ENCODE data around the gene NLGN1. TPM values are rescaled to one million over a fixed set of nuclear protein-coding genes. Genes with fewer than 3 reads are reported as not detected.

Gene NLGN1
- total RNA-seq, 1 donor from 2014 or later: 126 TPM

DNA sequence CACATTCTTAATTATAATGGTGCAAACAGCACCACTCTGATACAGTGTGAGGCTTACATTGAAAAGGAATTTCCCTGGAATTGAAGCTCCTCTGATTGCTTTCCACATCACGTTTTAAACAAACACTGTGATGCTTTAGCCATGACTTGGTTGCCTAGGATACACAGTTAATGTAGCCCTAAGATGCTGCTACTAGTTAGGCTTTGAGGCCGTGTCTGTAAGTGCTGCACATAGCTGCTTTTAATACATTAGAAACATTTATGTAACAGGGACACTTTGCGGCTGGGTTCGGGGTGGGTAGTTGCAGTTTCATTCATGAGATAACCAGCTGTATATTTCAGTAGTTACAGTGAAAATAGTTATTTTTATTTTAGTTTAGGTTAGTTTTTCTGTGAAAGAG is 334.7 kb downstream of the NLGN1 start:
- DNase-seq: no peak

DNA sequence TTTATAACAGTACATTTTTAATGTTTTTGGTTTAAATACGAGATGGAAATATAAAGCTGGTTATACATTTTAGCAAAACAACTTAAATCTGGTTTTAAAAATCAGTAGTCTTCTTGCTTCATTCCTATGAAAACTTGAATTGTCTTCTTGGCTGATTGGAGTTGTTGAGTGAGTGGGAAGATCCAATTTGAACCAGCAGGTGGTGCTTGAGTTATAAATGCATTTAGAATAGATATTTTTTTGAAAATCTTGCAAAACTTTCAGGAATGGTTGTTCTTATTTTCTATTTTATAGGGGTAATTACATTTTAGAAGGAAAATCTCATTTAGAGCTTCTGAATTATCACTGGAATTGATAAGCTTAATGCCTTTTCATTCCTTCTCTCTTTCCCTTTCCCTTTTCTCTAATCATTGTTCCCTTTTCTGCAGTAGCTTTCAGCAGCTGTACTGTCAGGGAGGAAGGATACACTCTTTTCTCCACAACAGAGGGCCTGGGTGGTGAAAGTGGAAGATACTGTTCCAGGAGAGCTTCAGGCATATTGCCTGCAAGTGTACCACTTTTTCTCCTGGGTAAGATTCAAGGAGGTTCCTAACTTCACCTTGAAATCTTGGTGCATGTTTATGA is 335.6 kb downstream of the NLGN1 start:
- DNase-seq: no peak

DNA sequence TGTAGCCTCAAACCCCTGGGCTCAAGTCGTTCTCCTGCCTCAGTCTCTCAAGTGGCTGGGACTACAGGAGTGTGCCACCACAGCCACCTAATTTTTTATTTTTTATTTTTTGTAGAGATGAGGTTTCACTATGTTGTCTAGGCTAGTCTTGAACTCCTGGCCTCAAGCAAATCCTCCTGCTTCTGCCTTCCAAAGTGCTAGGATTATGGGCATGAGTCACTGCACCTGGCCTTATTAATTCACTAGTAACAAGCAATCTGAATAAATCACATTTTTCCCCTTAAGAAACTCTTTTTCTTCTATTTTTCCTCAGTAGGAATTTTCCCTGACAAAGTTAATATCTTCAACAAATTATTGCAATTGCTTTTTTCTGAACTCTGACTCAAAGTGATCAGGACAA is 336.9 kb downstream of the NLGN1 start:
- no peak for DNase-seq

DNA sequence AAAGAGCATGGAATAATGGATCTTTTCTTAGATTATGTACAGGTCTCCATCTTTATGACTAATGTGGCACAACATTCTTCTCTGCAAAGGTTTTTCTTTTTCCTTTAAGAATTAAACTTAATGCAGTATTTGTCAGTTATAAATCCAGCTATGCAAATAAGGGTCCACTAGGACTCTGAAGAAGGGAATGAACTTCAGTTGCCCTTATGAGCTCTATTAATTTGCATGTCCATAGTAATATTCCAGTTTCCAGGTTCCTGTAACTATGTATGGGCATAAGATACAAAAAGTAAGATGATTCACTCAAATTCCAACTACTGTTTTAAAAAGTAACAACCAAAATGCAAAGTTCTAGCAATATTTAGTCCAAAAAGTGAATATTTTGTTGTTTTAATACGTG is 337.4 kb downstream of the NLGN1 start:
- DNase-seq: no peak

DNA sequence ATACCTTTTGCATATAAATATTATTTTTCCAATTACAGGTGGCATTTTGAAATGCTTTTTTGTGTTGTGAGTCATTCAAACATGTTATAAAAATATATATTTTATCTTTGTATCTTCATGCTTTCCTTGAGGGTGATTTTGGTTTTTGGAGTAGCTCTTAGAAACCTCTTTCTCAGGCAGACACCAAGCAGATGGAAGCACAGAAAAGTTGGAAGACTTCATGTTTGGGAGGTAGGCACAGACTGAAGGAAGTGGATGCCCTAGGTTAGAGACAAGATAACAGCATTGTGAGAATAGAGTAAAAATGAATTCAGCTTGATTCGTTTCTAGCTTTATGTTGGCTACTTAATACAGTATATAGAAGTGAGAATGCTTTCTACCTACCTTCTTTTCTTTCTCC is 338.3 kb downstream of the NLGN1 start:
- no peak for DNase-seq

DNA sequence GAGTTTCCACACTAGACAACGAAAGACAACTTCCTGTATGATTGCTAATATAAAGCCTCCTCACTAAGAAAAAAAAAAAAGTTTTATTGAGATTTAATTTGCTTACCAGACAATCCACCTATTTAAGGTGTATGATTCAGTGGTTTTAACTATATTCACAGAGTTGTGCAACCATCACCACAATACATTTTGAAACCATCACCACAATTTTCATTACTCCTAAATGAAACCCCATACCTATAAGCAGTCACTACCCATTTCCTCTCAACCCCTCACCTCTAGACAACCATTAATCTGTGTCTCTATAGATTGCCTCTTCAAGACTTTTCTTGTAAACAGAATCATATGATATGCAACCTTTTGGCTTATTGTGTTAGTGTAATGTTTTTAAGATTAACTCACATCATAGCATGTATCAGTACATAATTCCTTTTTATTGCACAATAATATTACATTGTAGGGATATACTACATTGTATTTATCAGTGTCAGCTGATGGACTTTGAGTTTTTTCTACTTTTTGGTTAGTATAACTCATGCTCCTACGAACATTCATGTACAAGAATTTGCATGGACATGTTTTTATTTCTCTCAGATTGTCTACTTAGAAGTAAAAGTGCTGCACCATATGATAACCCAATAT is 339.7 kb downstream of the NLGN1 start:
- DNase-seq: no peak

DNA sequence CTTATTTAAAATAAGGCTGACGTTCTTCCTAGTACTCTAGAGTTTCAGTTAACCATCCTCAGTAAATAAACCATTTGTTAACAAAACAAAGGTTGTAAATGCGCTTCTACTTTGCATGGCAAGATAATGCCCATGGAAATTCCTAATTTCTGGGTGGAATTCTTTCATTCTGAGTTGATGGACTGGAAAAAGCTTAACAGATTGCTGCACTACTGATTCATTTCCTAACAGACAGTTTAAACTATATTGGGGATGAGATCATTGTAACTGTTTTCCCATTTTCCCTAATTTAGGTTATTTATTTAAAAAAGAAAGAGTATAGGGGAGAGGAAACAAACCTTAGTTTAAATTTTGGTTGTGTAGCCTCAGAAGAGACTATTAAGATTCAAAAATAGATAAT is 342.2 kb downstream of the NLGN1 start:
- no peak for DNase-seq

DNA sequence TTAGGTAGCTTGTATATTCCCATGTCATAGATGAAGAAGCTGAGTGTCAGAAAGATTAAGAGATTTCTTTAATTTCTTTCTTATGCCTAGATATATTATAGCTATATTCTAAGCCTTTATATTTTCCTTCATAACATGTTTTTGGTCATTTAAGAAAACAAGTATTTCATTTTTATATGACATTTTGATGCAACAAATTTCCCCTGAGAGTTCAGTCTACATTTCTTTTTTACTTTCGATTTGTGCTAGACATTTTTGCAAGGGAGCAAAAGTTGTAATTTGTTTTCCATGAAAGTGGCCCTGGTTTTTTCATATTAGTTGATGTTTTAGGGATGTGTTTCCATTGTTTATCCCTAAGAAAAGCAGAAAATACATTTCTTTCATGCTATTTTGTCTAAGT is 344.9 kb downstream of the NLGN1 start:
- no peak for DNase-seq

DNA sequence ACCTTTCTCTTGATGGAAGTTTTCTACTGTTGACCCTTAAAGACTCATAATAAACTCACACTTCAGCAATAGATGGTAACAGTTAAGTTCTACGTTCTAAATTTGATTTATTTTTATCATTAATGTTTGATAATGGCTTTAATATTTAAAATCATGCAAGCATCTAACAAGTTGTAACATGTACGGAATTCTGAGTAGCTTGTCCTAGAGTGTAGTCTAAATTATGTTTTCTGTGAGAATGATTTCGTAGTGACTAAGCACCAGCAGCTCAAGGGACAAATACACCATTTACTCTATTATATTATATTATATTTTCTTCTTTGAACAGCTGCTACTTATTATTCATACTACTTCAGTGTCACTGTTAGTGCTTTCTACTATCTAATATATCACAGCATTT is 345.6 kb downstream of the NLGN1 start:
- DNase-seq: no peak

DNA sequence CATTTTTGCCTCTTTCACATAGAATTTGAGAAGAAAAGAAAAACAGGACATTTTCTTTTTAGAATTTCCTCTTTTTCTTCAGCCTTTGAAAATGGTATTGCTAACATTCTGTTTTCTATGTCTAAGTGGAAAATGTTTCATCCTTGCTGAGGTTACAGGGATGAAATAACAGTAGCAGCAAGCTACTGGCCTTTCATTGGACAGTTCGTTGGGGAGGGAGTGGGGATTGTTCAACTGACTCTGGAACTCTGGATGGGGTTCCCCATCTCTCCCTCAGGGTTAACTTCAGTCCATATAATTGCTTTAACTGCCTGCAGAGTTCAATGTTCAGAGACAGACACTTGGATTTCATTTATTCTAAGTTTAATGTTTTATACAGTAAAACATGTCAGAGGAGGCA is 346.0 kb downstream of the NLGN1 start:
- DNase-seq: no peak

DNA sequence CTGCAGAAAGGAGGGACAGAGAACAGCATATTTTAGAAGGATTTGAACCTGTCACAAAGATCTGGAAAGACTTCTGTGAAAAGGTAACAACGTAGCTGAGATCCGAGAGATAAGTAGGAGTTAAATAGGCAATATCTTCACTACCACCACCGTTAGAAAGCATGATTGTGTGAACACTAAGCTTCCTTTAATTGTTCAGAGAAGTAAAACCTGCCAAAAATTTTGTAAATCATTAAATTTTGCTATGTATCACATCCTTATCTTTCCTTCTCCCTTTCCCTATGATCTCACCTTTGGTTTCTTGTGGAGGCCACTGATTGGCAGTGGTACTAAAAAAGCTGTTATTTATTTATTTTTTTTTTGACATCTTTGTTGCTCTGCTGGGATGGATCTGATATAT is 346.9 kb downstream of the NLGN1 start:
- DNase-seq: no peak

DNA sequence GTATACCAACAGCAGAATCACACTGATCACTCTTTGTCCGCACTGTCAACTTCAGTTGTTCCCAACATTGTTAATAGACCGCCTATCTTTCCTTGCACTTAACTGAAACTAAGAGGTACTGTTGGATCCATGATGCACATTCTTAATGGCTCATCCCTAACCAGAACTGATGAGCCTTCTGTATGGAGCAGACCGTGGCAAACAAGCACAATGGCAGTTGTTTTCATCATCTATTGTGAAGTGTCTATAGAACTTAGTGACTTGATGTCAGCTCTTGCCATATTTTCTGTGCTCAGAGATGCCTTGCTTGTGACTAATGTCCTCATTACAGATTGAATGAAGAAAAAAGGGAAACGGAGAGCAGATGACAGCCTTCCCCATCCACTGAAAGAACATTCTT is 347.4 kb downstream of the NLGN1 start:
- DNase-seq: no peak

DNA sequence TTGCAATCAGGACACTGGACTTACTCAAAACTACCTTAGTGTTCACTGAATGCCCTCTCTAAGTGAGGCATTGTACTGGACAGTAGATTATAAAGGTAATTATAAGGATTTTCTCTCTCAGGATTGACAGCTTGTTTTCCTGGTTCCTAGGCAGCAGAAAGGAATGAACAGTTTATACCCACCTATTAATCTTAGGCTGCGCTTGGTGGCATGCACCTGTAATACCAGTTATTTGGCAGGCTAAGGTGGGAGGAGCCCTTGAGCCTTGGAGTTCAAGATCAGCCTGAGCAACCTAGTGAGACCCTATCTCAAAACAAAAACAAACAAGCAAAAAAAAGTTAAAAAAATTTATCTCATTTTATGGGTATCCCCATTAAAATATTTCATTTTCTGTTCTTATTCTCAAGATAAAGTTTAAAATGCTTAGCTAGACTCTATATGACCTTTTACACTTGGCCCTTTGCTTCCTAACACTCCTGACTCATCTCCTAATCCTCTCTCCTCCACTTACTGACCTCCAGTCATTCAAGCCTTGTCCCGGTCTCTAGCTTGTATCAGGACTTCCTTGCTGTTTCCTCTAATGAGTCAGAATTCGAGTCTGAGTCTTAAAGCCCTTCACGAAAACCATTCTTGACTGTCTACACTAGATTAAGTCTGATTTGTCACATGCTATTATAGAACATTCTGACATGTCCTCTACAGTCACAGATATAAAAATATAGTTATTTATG is 348.6 kb downstream of the NLGN1 start:
- DNase-seq: no peak

DNA sequence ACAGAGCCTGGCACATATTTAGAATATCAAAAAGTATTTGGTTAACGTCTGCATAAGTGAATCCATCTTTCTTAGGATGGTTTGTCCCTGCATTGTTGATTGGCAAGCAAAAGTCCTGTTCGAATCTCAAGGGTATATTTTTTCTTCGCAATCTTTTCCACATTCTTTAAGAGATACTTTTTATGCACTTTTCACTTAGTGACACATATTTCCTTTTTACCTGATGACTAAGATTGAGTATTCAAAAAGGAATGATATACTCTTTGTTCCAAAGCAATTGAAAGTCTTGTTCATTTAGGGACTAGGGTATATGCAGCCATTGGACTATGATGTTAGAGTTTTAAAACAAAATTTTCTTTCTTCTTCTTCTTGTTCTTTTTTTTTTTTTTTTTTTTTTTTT is 349.9 kb downstream of the NLGN1 start:
- DNase-seq: no peak

DNA sequence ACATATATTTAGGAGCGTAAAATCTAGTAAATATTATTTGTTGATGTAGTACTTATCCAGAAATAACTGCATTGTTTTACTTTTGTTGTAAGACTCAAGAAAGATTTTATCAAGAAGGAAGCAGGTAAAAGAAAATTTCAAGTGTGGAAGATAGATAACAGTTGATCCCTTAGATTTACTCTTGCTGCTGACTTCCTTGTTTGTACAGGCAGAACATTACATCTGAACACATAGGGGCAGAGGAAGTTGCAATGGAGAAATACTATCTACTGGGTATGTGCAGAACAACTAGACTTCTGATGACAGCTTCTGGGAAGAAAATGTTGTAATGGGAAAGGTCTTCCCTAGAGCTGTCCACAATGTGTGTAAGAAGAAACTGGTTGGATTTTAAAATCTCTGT is 350.6 kb downstream of the NLGN1 start:
- no peak for DNase-seq

DNA sequence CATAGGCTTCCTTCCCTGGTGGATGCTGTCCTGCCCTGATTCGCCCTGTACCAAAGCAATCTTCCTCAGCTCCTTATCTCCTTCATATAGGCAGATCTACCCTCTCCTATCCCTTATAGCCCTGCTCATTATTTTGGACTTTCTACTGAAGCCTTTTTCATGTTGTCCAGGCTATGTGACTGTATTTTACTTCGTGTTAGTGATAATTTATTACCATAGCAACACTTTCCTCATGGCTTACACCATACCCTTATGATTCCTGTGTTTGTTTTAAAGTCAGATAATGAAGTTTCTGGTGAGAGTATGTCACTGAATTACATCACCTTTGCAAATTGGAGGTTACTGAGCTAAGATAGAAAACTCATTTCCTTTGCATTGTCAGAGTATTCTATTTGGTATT is 352.6 kb downstream of the NLGN1 start:
- no peak for DNase-seq

DNA sequence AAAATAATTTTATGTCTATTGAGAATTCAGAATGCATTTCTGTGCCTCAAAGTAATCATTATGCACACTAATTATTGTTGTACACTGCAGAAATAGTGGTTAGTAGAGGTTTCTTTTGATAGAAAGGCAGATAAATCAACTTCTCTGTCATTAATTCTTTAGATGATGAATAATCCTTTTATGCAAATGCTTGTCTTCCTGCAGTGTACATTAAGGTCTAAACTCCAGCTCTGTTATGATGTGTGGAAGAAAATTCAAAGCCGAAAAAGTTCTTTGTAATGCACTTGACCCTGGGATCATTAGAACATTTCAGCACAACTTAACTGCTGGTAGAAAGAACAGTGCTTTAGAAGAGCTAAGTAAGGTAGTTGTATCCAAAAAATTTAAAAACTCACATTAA is 353.0 kb downstream of the NLGN1 start:
- no peak for DNase-seq

DNA sequence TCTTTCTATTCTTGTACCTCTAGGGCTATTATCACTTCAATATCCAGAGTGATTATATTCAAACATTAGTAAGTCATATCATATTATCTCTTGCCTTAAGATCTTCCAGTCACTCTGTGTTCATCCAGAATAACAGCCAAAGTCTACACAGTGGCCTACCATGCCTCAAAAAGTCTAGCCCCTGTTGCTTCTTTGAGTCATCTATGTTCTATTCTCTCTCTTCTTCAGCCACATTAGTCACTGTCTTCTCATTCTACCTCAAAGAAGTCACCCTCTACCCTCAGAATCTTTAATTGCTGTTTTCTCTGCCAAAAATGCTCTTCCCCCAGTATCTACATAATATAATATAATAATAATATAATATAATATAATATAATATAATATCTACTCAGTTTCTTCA is 356.0 kb downstream of the NLGN1 start:
- no peak for DNase-seq

DNA sequence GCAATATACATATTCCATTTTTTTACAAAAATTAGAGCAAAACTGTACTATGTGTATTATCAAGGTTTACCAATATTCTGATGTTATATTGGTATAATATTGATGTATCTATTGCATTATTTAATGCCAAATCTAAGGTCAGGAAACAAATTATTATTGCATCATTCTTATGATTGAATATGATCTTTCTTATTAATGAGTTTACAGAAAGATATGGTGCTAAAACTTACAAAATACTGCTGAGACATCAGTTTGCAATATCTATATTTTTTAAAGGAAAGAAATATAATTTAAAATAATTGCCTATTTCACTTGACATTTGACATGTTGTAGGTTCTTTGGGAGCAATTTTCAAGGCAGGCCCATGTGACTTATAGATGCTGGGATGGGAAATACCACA is 357.6 kb downstream of the NLGN1 start:
- DNase-seq: no peak

DNA sequence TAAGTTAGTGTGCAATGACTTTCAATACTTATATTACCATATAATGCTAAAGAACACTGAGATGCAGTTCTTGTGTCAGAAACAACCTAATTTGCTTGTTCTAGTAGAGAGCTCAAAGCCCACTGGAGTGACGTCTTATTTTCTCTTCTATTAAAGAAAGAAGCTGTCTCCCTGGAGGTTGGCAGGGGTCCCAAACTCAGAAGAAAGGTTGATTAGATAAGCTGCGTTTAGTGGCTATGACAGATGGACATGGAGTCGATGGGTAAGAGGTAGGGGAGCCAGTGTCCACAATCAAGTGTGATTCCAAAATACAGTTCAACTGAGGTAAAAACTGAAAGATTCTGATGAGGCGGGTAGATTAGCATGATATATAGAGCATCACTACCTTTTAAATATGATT is 363.6 kb downstream of the NLGN1 start:
- no peak for DNase-seq

DNA sequence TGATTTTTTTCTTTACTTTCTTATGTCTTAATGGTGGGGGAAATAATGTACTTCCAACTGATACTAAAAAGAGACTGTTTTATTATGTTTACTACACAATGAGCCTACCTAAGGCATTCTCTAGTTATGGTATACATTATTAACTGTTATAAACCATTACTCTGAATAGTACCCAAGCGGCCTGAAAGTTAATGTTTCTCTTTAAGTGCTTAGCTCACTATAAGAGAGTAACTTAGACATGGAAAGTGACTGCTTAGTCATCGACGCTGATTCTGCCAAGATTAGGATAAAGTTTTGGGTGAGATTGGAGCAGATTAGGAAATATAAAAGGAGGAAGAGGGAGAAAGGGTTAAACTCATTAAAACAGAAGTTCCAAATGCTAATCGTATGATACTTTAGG is 365.0 kb downstream of the NLGN1 start:
- no peak for DNase-seq

DNA sequence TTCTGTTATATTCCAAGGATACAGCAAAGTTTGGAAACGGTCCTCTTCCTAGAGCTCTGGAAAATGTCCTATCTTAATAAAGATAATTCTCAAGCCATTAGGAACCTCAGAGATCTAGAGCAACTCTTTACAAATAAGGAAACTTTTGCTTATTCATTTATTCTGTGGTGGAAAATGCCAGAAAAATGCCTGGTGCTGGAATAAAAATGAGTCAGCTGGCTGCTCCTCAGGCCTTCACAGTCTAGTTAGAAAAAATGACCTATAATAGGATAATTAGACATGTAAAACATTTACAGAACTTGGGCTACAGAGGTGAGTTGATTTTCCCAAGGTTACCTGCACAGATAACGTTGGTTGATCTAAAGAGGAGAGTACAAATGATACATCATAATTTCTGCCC is 372.5 kb downstream of the NLGN1 start:
- no peak for DNase-seq

DNA sequence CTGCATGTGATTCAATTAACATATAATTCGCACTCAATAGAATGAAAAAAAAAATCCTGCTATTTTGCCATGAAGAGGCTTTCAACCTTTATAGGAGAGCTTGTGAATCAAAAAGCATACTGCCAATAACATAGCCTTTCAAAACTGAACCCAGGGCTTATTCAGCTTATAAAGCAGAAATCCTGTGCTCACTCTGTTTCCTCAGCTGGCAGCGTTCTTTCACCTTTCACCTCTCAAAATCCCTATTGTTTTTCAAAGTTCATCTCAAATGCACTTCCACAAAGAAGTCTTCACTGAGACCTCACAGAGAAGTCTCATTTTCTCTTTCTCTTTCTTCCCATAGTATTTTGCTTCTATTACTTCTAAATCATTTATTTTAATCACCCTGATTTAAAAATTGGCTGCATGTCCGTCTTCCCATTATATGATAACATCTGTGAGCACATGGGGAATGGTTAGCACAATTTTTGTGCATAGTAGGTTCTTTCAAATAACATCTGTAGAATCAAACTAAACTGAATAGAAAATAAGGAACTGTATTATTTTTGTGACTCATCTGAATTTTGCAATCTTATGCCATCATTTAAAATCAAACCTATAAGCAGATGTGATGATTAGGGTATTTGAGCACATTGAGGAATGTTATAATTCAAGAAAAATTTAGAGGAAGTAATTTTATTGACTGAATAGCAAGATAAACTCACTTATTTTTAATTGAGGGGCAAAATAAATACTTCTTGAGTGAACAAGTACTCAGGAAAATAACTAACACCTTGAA is 373.4 kb downstream of the NLGN1 start:
- DNase-seq: no peak
